Measurements from ENCODE around the gene UST.

DNA sequence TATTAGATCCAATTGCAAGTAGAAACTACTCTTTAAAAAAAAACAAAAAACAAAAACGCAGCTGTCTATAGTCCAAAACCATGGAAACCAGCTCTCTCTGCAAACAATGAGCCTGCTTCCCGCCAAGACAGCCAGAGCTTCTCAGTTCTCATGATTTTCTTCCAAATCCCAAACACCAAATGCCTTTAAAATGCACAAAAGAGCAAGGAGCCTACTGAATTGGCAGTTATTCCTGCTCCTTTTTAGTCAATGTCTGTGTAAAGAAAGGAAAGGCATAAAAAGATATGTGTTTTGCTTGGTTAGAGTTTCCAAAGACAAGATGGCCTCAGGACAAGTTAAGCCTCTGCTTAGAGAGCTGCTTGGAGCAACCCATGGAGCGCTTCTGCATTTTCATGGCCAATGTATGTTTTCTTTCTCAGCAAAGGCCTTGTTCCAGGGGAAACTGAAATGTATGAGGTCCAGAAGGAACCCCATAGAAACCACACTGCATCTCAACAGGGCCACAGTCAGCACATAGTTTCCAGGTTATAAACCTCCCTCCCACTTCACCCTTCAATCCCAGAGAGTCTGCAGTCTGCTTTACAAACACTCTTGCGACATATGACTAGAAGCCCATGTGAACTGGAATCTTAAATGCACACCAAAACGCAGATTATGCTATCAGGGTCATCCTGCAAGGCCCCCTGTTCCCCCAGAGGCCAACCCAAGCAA is 361.4 kb downstream of the UST start:
- TF ChIP-seq GATA2 (CRISPR knock-in tag; IDR thresholded peaks at IDR 0.05) = no peak
- TF ChIP-seq, protein P1, sequence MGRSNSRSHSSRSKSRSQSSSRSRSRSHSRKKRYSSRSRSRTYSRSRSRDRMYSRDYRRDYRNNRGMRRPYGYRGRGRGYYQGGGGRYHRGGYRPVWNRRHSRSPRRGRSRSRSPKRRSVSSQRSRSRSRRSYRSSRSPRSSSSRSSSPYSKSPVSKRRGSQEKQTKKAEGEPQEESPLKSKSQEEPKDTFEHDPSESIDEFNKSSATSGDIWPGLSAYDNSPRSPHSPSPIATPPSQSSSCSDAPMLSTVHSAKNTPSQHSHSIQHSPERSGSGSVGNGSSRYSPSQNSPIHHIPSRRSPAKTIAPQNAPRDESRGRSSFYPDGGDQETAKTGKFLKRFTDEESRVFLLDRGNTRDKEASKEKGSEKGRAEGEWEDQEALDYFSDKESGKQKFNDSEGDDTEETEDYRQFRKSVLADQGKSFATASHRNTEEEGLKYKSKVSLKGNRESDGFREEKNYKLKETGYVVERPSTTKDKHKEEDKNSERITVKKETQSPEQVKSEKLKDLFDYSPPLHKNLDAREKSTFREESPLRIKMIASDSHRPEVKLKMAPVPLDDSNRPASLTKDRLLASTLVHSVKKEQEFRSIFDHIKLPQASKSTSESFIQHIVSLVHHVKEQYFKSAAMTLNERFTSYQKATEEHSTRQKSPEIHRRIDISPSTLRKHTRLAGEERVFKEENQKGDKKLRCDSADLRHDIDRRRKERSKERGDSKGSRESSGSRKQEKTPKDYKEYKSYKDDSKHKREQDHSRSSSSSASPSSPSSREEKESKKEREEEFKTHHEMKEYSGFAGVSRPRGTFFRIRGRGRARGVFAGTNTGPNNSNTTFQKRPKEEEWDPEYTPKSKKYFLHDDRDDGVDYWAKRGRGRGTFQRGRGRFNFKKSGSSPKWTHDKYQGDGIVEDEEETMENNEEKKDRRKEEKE (IDR thresholded peaks at IDR 0.05; ENCODE audit: borderline replicate concordance in 1 of 2, control insufficient read depth in 1 of 2, low read depth in 2 of 2, low read length in 1 of 2) = no peak
- no peak for TF ChIP-seq ZBTB8A (IDR thresholded peaks at IDR 0.05; ENCODE audit: partially characterized antibody)
- TF ChIP-seq EZH2 (IDR thresholded peaks at IDR 0.05; ENCODE audit: borderline replicate concordance, low read depth, low read length) = no peak
- TF ChIP-seq EP300 (IDR thresholded peaks at IDR 0.05; ENCODE audit: low read length) = no peak
- TF ChIP-seq EP400 (IDR thresholded peaks at IDR 0.05) = no peak
- no peak for TF ChIP-seq HNRNPH1 (optimal IDR thresholded peaks at IDR 0.05; ENCODE audit: low read depth, low read length)
- TF ChIP-seq, protein P2, sequence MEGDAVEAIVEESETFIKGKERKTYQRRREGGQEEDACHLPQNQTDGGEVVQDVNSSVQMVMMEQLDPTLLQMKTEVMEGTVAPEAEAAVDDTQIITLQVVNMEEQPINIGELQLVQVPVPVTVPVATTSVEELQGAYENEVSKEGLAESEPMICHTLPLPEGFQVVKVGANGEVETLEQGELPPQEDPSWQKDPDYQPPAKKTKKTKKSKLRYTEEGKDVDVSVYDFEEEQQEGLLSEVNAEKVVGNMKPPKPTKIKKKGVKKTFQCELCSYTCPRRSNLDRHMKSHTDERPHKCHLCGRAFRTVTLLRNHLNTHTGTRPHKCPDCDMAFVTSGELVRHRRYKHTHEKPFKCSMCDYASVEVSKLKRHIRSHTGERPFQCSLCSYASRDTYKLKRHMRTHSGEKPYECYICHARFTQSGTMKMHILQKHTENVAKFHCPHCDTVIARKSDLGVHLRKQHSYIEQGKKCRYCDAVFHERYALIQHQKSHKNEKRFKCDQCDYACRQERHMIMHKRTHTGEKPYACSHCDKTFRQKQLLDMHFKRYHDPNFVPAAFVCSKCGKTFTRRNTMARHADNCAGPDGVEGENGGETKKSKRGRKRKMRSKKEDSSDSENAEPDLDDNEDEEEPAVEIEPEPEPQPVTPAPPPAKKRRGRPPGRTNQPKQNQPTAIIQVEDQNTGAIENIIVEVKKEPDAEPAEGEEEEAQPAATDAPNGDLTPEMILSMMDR (IDR thresholded peaks at IDR 0.05 in 2 of 3, conservative IDR thresholded peaks at IDR 0.05 in 1 of 3; ENCODE audit: insufficient read depth in 2 of 3, low read depth in 1 of 3, low read length in 3 of 3) = no peak
